ENCODE data around the gene GNA14.

Gene GNA14

GRCh38 chr9:77432053-77432452, 216.1 kb downstream of the GNA14 start:
- DNase-seq (ENCODE audit: low read depth): no peak
- H3K4me3 ChIP-seq (replicated peaks; ENCODE audit: low read depth, low read length): no peak overlapping the region

GRCh38 chr9:77429928-77430327, 218.2 kb downstream of the GNA14 start:
- H3K4me3 ChIP-seq (replicated peaks; ENCODE audit: low read depth, low read length): no peak overlapping the region
- no peak for DNase-seq (ENCODE audit: low read depth)
- TF ChIP-seq CTCF (IDR thresholded peaks at IDR 0.05; ENCODE audit: low read length, missing control alignments): no peak

More at GRCh38 chr9:77432053-77432452, 216.1 kb downstream of the GNA14 start:
- TF ChIP-seq CTCF (IDR thresholded peaks at IDR 0.05; ENCODE audit: low read length, missing control alignments): no peak

- no peak overlapping the region for H3K4me3 ChIP-seq (replicated peaks; ENCODE audit: low read depth, low read length)
- no peak for TF ChIP-seq CTCF (IDR thresholded peaks at IDR 0.05; ENCODE audit: low read length, missing control alignments)
- DNase-seq (ENCODE audit: low read depth): no peak
Observed at GRCh38 chr9:77427256-77427927, 220.7 kb downstream of the GNA14 start.

- no peak for TF ChIP-seq CTCF (IDR thresholded peaks at IDR 0.05; ENCODE audit: low read length, missing control alignments)
- H3K4me3 ChIP-seq (replicated peaks; ENCODE audit: low read depth, low read length): no peak overlapping the region
- no peak for DNase-seq (ENCODE audit: low read depth)
Observed at GRCh38 chr9:77426712-77427111, 221.4 kb downstream of the GNA14 start.

- no peak for TF ChIP-seq CTCF (IDR thresholded peaks at IDR 0.05; ENCODE audit: low read length, missing control alignments)
- no peak overlapping the region for H3K4me3 ChIP-seq (replicated peaks; ENCODE audit: low read depth, low read length)
- no peak for DNase-seq (ENCODE audit: low read depth)
Observed at GRCh38 chr9:77424993-77425392, 223.1 kb downstream of the GNA14 start.

GRCh38 chr9:77423841-77424240, 224.3 kb downstream of the GNA14 start:
- H3K4me3 ChIP-seq (replicated peaks; ENCODE audit: low read depth, low read length): no peak overlapping the region
- no peak for TF ChIP-seq CTCF (IDR thresholded peaks at IDR 0.05; ENCODE audit: low read length, missing control alignments)
- no peak for DNase-seq (ENCODE audit: low read depth)

- no peak for TF ChIP-seq CTCF (IDR thresholded peaks at IDR 0.05; ENCODE audit: low read length, missing control alignments)
- no peak for DNase-seq (ENCODE audit: low read depth)
- no peak overlapping the region for H3K4me3 ChIP-seq (replicated peaks; ENCODE audit: low read depth, low read length)
Observed at GRCh38 chr9:77422969-77423368, 225.2 kb downstream of the GNA14 start.

Data from fibroblast of pulmonary artery (primary cell).